Panc1 (cell line): ENCODE data around the gene MGRN1.

Experiments used
- CTCF ChIP-seq: fragments of 450-650 bp; IDR thresholded peaks from 2 replicates; pipeline ENCODE4 v1.5.1; 2017; ENCODE audit warnings: mild to moderate bottlenecking
- POLR2AphosphoS5 ChIP-seq: IDR thresholded peaks from 2 replicates; pipeline ENCODE4 v1.6.1; 2012; ENCODE audit warnings: mild to moderate bottlenecking, low read depth, low read length, moderate library complexity
- SIN3A ChIP-seq: IDR thresholded peaks from 2 replicates; pipeline ENCODE4 v1.6.1; 2012; ENCODE audit warnings: low read depth, mild to moderate bottlenecking, low read length, moderate library complexity, borderline replicate concordance; ENCODE audit not compliant: insufficient read depth

GRCh38 chr16:4726616-4727015 lies 102.0 kb downstream of the MGRN1 start:
- TF ChIP-seq CTCF (no peak), POLR2AphosphoS5 (no peak), SIN3A (no peak)
